NCI-H2081 treated with DMSO at 0.1 percent for 48 hours (cell line): ENCODE data around the gene FMN1.
A peak's percentile ranks its signal among the peaks of the same experiment; 100 is the strongest.

ENCODE experiments used
- DNase-seq: peaks from one replicate; lab custom pipeline; 2025; lab: John Stamatoyannopoulos, UW

Gene FMN1

DNA sequence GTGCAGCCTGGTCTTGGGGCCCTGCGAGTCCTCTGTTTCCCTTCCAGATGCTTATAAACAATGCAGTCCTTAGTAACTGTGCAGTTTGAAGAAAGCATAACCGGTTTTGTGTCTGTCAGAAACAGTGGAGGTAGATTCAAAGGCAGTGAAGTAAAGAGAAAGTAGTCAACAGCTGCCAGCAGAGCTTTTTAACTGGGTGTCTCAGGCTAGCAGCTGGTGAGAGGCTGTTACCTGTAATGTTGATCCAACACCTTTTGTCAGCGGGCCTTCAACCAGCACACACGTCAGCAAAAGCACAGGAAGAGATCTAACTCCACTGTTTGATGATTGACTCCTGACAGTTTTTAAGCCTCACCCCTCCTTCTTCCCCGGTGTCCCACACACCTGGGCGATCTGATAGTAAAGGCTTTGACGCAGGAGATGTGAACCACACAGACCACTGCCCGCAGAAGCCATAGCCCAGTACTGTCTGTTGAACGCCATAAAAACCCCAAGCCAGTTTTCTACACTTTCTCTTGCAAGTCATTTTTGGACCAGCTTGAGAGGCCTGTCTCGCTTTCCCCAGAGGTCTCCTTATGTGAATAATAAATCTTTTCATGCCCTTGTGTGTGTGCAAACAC, 178.0 kb downstream of the FMN1 start:
- no peak for DNase-seq

GRCh38 chr15:33014586-33014985, 179.9 kb downstream of the FMN1 start:
- no peak for DNase-seq

DNA sequence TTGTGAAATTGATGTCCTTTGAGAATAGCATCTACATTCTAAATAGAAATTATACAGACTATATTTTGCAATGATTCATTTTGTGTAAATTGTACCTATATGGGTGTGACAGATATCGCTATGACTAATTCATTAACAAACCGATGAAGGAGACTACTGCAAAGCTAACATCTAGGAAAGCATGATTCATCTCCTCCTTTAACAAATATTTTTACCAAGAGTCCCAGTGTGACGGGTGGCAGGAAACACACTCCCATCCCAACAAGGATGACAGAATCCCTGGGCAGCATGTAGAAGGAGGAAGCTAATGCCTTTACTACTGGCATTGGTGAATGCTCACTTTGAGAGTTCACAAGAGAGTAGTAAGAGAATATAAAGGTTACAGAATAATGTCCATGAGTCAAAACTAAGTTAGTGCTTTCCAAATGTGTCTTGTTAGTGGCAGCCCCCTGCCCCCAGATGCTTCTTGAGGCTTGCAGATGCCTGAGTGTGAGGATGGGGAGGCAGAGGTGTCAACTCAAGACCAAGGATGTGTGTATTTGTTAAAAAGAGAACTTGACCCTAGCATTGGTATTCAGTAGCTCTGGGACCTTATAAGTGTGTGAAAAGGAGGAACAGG, 180.6 kb downstream of the FMN1 start:
- no peak for DNase-seq

DNA sequence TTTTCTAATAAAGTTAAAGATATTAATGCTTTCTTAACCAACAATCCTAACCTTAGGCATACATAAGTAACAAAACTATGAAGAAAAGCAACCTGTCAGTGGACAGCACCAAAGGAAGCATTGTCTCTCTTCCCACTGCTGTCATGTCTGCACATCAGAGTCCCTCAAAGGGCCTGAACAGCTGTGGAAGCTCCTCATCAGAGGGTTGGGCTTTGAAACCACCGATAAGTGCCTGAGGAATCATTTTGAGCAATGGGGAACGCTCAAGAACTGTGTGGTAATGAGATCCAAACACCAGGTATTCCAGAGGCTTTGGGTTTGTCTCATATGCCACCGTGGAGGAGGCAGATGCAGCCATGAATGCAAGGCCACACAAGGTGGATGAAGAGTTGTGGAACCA, 182.5 kb downstream of the FMN1 start:
- DNase-seq, result no peak

DNA sequence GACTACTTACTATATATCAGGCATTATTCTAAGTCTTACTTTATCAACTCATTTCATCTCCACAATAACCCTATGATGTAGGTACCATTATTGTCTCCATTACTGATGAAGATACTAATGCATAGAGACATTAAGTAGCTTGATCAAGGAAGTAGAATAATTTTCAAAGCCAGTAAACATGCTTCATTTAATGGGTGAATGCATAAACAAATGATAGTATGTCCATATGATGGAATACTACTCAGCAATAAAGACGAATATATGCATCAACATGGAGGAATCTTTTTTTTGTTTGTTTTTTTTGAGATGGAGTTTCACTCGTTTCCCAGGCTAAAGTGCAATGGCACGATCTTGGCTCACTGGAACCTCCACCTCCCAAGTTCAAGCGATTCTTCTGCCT, 184.9 kb downstream of the FMN1 start:
- DNase-seq, result no peak

DNA sequence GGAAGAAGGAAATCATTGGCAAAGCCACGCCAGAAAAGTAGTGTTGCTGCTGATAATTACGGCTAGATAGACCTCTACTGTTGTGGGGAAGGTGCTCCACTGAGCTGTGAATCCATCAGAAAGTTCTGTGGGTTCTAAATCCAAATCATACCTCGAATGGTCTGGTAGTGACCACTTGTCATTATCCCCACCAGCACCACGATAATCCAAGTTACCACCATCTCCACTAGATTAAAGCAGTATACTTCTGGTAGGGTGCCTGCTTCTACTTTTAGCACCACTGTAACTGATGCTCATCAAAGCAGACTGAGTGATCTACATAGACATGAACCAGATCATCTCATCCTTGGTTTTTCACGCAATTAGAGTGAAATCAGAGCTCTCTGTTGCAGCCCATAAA, 185.5 kb downstream of the FMN1 start:
- DNase-seq, result no peak

DNA sequence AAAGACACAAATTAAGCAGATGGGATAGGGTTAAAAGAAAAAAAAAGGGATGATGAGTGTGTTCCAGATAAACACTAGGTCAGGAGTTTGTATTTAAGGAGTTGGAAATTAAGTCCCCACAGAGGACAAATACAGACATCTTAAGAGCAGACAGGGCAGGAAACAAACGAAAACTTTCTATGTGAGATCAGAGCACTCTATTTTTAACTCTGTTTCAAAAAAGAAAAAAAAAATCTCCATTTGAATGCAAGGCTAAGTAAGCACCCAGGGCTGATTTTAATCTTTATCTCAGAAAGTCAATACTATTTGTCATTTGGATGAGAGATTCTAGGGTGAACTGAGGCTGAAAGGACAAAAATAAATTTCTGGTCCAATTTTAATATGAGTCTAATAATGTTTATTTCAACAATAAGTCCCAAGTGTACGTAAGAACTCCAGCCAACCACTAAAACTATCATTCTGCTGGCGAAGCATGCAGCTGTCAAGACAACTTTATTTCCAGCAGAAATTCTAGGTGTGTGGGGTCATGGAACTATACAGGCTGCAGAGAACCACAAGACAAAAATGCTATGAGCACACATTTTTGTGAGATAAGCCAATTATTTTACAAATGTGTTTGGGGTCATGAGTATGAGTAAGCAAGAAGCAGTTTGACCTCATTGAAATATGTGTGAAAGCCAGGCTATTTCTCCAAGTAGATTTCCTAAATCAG, 186.1 kb downstream of the FMN1 start:
- DNase-seq, result no peak

DNA sequence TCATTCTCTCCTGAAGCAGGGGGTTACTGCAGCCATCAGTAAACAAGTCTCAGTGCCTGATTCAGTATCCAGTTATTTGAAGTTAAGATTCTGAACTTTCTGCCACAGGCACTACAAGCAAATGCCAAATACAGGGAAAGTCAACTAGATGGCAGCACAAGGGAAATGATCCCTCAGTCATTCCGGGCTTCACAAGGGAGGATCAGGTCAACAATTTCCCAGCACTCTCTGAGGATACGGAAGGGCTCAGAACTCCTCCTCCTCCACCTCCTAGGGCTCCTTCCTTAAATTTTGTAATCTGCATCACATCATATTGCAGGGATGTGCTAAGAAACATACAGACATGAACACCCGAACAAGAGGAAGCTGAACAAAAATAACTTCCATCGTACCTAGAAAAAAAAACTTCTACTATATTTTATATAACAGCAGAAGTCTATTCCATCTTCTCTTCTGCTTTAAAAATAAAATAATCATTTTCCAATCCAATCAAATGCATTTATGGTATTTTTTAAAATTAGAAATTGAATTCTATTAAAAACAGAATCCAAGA, 187.1 kb downstream of the FMN1 start:
- no peak for DNase-seq

DNA sequence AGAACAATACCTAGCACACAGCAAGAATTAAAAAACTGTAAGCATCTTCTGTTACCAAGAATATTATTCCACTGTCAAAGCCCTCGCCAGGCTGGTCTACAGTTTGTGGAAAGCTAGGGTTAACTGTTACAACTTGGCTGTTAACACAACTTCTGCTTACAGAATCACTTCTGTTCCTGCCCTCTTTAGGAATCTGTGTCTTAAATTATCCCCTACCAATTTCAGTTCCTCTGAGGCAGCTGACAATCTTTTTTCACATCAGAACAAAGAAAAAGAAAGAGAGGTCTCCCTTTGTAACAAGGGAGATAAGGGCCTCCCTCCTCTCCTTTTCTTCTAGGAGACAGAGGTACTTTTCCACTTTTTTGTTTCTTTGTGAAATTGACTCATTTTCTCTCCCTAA, 188.9 kb downstream of the FMN1 start:
- DNase-seq, result no peak

GRCh38 chr15:33001926-33002325, 192.6 kb downstream of the FMN1 start:
- DNase-seq, result no peak

DNA sequence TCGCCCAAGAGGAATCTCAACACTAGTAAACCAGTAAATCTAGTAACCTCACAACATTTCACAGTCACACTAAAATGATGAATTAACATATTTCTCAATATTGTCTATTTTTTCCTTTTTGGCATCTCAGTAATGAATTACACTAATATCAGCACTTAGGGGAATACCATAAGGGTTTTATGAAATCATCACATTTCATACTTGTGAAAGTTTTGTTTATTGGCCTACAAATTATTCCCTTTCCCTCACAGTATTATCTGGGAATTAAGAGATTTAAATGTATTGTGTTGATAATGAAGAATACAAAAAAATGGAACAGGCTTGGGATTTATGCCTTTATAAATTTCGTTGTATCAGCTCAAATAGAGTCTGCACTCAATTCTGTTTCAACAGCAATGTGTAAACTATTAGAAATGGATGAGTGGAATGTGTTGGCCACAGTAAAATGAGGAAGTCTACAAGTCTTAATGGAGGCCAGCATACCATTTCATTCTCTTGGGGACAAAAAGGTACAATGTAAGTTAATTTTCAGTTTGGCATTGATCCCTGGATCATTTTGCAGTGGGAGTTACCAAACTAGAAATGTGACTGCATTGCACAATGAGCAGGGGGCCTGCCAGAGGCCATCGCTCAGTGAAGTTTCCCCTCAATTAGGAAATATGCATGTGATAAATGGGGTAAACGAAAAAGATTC, 195.4 kb downstream of the FMN1 start:
- no peak for DNase-seq

DNA sequence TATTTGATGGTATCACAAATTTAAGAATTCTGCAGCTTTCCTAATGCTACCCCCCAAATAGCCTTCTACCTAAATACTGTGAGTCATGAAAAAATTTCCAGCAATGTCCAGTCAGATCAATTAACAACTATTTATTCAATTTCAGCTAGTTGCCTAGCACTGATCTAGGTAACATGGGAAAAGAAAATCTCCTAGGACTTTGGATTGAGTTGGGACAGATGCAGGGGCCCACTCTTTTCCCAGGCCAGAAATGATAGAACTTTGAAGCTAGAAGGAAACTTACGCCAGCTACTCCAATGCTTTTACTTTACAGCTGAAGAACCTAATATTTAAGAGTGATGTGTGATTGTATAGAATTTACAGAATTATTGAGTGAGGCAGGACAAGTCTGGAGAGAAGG, 196.3 kb downstream of the FMN1 start:
- no peak for DNase-seq

- DNase-seq, result peak; percentile 3
These were observed 199.6 kb downstream of the FMN1 start for GRCh38 chr15:32994810-32995424.

DNA sequence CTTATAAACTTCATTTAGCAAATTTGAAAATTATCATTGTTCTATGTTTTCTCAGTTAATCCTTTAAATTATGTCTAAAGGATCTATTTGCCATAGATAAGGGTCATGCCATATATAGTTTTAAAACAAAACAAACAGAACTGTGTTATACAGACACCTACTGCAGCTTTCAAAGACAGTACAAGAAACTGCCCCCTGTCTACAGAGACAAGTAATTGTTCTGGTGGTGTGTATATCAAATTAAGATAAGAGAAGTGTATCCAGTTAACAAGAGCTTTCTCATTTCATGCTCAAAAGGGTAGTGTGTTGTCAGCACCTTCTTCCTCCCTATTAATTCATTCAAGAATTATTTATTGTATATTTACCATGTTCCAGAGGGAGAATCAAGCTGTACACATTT, 201.2 kb downstream of the FMN1 start:
- DNase-seq, result no peak

- DNase-seq, result no peak
These were observed 202.8 kb downstream of the FMN1 start for GRCh38 chr15:32991619-32992111.

DNA sequence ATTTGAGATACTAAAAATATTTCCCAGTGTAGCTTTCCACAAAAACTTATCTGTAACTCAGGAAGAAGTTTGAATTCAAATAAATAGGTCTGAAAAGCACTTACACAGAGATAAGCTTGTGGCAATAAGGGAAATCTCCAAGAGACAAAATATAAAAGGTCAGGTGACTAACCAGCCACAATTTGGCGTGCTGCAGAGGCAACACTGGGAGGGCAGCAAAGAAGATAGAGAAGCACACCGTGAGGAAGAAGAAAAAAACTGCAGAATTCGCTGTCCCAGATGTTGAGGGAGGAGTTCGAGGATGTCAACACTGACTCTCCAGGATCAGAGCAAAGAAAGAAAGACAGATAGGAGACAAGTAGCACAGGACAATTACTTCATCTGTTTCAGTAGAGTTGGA, 204.4 kb downstream of the FMN1 start:
- no peak for DNase-seq

DNA sequence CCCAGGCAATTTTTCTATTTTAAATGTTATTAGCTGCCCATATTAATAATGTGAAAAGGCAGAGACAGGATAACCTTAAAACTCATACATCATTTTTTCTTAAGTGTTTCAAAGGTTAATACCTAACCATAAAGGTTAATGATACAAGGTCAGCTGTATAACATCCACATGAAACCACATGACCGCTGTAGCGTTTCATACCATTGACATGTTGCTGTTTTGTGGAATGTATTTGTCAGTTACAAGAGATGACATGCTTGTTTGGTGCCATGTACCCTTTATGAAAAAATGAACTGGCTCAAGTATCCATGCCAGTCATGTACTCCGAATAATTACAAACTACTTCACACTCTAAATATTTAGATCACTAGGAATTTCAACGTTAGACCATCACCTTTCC, 207.4 kb downstream of the FMN1 start:
- DNase-seq, result no peak

- DNase-seq, result no peak
These were observed 208.4 kb downstream of the FMN1 start for GRCh38 chr15:32986147-32986546.

GRCh38 chr15:32983679-32984078, 210.8 kb downstream of the FMN1 start:
- no peak for DNase-seq

GRCh38 chr15:32982001-32982400, 212.5 kb downstream of the FMN1 start:
- DNase-seq, result no peak

DNA sequence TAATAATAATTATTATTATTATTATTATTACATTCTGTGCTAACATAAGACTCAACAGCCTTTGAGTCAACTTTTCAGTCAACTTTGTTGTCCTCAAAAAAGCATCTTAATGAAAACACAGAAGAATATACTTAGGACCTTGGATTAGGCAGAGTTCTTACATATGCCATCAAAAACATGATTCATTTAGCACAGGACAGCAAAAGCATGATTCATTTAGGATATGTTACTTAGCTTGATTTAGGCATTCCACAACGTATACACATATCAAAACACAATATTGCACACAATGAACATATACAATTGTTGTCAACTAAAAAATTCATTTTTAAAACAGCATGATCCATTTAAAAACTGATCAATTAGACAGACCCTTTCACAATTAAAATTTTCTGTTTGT, 213.0 kb downstream of the FMN1 start:
- no peak for DNase-seq

DNA sequence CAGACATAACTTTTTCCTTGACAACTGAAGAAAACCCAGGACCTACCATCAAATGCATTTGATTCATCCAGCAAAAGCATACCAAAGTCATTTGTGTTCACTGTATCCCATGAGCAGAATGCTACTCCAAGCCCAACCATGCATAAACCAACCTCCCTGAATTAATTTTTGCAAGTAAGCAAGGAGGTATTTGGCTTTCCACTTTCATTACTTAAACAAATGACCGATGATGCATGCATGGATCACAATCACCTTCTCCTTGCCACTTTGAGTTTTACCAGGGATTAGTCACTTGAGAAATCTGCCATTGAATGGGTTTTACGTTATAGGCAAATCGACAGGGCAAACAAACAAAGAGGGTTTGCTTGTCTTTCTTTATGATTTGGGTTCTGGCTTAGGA, 214.8 kb downstream of the FMN1 start:
- DNase-seq, result no peak
